GM12801 (cell line): ENCODE results near the gene FEN1.

Source experiments
- TF ChIP-seq, protein P1 (sequence below): IDR thresholded peaks from one replicate; pipeline ENCODE4 v1.5.1; 2011; ENCODE audit warnings: control low read depth; ENCODE audit not compliant: insufficient read length; ENCODE audit errors: extremely low read depth

FEN1 gene

GRCh38 chr11:61785837-61786402 is 6.8 kb upstream of the FEN1 start:
- TF ChIP-seq, protein P1, sequence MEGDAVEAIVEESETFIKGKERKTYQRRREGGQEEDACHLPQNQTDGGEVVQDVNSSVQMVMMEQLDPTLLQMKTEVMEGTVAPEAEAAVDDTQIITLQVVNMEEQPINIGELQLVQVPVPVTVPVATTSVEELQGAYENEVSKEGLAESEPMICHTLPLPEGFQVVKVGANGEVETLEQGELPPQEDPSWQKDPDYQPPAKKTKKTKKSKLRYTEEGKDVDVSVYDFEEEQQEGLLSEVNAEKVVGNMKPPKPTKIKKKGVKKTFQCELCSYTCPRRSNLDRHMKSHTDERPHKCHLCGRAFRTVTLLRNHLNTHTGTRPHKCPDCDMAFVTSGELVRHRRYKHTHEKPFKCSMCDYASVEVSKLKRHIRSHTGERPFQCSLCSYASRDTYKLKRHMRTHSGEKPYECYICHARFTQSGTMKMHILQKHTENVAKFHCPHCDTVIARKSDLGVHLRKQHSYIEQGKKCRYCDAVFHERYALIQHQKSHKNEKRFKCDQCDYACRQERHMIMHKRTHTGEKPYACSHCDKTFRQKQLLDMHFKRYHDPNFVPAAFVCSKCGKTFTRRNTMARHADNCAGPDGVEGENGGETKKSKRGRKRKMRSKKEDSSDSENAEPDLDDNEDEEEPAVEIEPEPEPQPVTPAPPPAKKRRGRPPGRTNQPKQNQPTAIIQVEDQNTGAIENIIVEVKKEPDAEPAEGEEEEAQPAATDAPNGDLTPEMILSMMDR = no peak

- TF ChIP-seq, protein P1 = no peak
Measured at GRCh38 chr11:61787928-61788491, 4.7 kb upstream of the FEN1 start.

DNA sequence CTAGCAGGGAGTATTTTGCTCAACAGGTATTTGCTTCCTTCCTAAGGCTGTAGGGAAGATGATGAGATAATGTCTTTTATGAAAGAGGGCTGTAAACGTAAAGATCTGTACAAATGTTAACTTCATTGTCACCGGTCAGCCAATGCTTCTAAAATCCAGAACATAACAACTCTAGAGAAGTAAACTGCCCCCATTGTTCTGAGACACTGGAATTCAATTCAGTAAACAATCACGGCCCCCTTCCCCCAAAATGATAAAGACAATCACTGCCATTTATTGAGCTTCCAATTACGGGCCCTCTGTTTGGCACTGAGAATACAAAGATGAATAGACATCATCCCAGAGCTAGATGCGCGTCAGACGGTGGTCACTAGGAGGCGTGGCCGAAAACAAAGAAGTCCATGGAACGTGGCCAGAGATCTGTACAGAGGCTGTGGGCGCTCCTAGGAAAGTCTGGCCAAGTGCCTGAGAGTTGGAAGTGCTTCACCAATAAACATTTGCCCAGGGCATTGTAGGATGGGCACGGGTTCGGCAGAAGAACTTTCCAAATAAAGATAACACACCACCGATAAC is 888 bp upstream of the FEN1 start:
- TF ChIP-seq, protein P1 = no peak

- TF ChIP-seq, protein P1 = no peak
Measured at GRCh38 chr11:61793083-61793828, 545 bp downstream of the FEN1 start.

GRCh38 chr11:61793829-61794204 is 1.1 kb downstream of the FEN1 start:
- TF ChIP-seq, protein P1 = no peak

- TF ChIP-seq, protein P1 = no peak
Measured at GRCh38 chr11:61794579-61794978, 1.9 kb downstream of the FEN1 start.

DNA sequence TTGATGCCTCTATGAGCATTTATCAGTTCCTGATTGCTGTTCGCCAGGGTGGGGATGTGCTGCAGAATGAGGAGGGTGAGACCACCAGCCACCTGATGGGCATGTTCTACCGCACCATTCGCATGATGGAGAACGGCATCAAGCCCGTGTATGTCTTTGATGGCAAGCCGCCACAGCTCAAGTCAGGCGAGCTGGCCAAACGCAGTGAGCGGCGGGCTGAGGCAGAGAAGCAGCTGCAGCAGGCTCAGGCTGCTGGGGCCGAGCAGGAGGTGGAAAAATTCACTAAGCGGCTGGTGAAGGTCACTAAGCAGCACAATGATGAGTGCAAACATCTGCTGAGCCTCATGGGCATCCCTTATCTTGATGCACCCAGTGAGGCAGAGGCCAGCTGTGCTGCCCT is 2.7 kb downstream of the FEN1 start:
- TF ChIP-seq, protein P1 = no peak
